Measurements from ENCODE around the gene ZNF608. TPM values are rescaled to one million over a fixed set of nuclear protein-coding genes. Genes with fewer than 3 reads are reported as not detected.

The ZNF608 gene
- total and polyA plus RNA-seq, 4 donors, result 1.4 to 7.6 (median 3.2) TPM

DNA sequence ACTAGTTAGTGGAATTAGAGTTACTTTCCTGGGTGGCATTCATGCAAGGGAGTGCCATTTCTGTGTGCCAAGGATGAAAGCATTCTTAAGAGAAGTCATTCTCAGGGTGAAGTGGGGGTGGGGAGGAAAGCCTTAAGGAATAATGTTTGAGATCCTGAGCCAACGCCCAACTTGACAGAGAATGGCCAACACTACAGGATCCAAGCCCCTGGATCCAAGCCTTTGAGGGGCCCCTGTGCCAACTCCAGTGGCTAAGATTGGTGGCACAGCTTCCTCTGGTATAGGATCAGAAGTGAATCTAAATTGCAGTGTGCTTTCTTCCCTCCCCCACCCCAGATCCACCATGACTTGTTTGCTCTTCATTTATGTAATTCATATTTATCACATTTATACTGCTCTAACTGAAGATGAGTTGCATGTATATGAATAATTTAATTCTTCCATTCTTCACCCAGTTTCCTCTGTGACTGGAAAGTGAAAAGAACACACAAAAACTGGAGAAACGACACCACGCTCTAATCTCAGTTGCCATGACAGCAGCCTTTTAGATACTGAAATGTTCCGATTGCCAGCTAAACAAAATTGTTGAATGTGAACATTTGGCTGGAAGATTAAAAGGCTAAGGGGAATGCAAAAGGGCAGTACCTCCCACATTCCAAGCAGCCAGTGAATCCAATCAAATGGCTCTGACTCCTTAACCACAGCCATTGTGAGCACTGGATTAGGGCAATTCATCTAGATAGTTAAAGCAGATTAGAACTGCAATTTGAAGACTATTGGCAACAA is 4.5 kb downstream of the ZNF608 start:
- no peaks in the 10 kb centered on the region for H3K27me3 ChIP-seq (ENCODE audit: control insufficient read depth in 4 of 4, insufficient read depth in 4 of 4, low read length in 3 of 4)
- 43% methylated on average over 4 of the region's 4 CpGs for WGBS
- no peak for DNase-seq (ENCODE audit: low spot score)
- H3K9me3 ChIP-seq (ENCODE audit: control insufficient read depth in 4 of 4, low read length in 3 of 4), result no peaks in the 10 kb centered on the region
- no peak overlapping the region for H3K9ac ChIP-seq (ENCODE audit: low read depth in 1 of 2, low read length in 2 of 2)
- no peaks in the 10 kb centered on the region for H3K36me3 ChIP-seq (ENCODE audit: control insufficient read depth in 4 of 4, insufficient read depth in 3 of 4, low read depth in 1 of 4, low read length in 3 of 4)
- H3K4me1 ChIP-seq (ENCODE audit: control insufficient read depth in 4 of 4, insufficient read depth in 4 of 4, low read length in 3 of 4), result peaks cover 2 to 40% (median 25%) of the 10 kb centered on the region in 4 donors
- TF ChIP-seq RXRA (IDR thresholded peaks at IDR 0.05), result peak in 1 of 2 donors; percentile 4
- TF ChIP-seq RAD21 (IDR thresholded peaks at IDR 0.05), result peak in 1 of 2 donors; percentile 45
- peak; percentile 89 for TF ChIP-seq NR2F2 (IDR thresholded peaks at IDR 0.05)
- peak; percentile 28 for TF ChIP-seq SP1 (IDR thresholded peaks at IDR 0.05)
- TF ChIP-seq JUND (IDR thresholded peaks at IDR 0.05), result no peak
- no peak for TF ChIP-seq EGR1 (IDR thresholded peaks at IDR 0.05; ENCODE audit: low read depth in 2 of 2)
- no peak for TF ChIP-seq GABPA (IDR thresholded peaks at IDR 0.05 in 1 of 2, conservative IDR thresholded peaks at IDR 0.05 in 1 of 2)
- peak overlapping the region in 1 of 2 donors; percentile 10 for H3K27ac ChIP-seq (ENCODE audit: low read depth in 1 of 2, low read length in 2 of 2)
- no peak overlapping the region for H3K4me3 ChIP-seq (ENCODE audit: low read depth in 1 of 3, low read length in 3 of 3)

- 81% methylated on average over 4 of the region's 4 CpGs for WGBS
- DNase-seq (ENCODE audit: low spot score), result no peak
These were observed 5.4 kb downstream of the ZNF608 start for GRCh38 chr5:124740991-124741583.

More at GRCh38 chr5:124740991-124741583, 5.4 kb downstream of the ZNF608 start:
- Histone ChIP-seq H3K4me3 (ENCODE audit: low read depth in 1 of 3, low read length in 3 of 3) (no peak overlapping the region), H3K9me3 (ENCODE audit: control insufficient read depth in 4 of 4, low read length in 3 of 4) (no peaks in the 10 kb centered on the region), H3K4me1 (ENCODE audit: control insufficient read depth in 4 of 4, insufficient read depth in 4 of 4, low read length in 3 of 4) (peaks cover 5 to 42% (median 25%) of the 10 kb centered on the region in 4 donors), H3K27me3 (ENCODE audit: control insufficient read depth in 4 of 4, insufficient read depth in 4 of 4, low read length in 3 of 4) (no peaks in the 10 kb centered on the region), H3K9ac (ENCODE audit: low read depth in 1 of 2, low read length in 2 of 2) (no peak overlapping the region), H3K27ac (ENCODE audit: low read depth in 1 of 2, low read length in 2 of 2) (no peak overlapping the region), H3K36me3 (ENCODE audit: control insufficient read depth in 4 of 4, insufficient read depth in 3 of 4, low read depth in 1 of 4, low read length in 3 of 4) (no peaks in the 10 kb centered on the region)
- TF ChIP-seq ATF3 (IDR thresholded peaks at IDR 0.05) (no peak), SP1 (IDR thresholded peaks at IDR 0.05) (no peak), EGR1 (IDR thresholded peaks at IDR 0.05; ENCODE audit: low read depth in 2 of 2) (no peak), HNF4G (IDR thresholded peaks at IDR 0.05) (no peak), JUND (IDR thresholded peaks at IDR 0.05) (no peak), YY1 (IDR thresholded peaks at IDR 0.05) (no peak), RAD21 (IDR thresholded peaks at IDR 0.05) (no peak), TAF1 (conservative IDR thresholded peaks at IDR 0.05) (no peak), FOXA1 (IDR thresholded peaks at IDR 0.05) (no peak), REST (IDR thresholded peaks at IDR 0.05) (no peak), HNF4A (conservative IDR thresholded peaks at IDR 0.05) (no peak), RXRA (IDR thresholded peaks at IDR 0.05) (no peak), NR2F2 (IDR thresholded peaks at IDR 0.05) (no peak), GABPA (IDR thresholded peaks at IDR 0.05 in 1 of 2, conservative IDR thresholded peaks at IDR 0.05 in 1 of 2) (no peak)
- TF ChIP-seq, protein P1, sequence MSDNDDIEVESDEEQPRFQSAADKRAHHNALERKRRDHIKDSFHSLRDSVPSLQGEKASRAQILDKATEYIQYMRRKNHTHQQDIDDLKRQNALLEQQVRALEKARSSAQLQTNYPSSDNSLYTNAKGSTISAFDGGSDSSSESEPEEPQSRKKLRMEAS (IDR thresholded peaks at IDR 0.05), result no peak
- TF ChIP-seq, protein P2, sequence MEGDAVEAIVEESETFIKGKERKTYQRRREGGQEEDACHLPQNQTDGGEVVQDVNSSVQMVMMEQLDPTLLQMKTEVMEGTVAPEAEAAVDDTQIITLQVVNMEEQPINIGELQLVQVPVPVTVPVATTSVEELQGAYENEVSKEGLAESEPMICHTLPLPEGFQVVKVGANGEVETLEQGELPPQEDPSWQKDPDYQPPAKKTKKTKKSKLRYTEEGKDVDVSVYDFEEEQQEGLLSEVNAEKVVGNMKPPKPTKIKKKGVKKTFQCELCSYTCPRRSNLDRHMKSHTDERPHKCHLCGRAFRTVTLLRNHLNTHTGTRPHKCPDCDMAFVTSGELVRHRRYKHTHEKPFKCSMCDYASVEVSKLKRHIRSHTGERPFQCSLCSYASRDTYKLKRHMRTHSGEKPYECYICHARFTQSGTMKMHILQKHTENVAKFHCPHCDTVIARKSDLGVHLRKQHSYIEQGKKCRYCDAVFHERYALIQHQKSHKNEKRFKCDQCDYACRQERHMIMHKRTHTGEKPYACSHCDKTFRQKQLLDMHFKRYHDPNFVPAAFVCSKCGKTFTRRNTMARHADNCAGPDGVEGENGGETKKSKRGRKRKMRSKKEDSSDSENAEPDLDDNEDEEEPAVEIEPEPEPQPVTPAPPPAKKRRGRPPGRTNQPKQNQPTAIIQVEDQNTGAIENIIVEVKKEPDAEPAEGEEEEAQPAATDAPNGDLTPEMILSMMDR (IDR thresholded peaks at IDR 0.05; ENCODE audit: low read depth, low read length, missing input control), result no peak
- TF ChIP-seq, protein P3, sequence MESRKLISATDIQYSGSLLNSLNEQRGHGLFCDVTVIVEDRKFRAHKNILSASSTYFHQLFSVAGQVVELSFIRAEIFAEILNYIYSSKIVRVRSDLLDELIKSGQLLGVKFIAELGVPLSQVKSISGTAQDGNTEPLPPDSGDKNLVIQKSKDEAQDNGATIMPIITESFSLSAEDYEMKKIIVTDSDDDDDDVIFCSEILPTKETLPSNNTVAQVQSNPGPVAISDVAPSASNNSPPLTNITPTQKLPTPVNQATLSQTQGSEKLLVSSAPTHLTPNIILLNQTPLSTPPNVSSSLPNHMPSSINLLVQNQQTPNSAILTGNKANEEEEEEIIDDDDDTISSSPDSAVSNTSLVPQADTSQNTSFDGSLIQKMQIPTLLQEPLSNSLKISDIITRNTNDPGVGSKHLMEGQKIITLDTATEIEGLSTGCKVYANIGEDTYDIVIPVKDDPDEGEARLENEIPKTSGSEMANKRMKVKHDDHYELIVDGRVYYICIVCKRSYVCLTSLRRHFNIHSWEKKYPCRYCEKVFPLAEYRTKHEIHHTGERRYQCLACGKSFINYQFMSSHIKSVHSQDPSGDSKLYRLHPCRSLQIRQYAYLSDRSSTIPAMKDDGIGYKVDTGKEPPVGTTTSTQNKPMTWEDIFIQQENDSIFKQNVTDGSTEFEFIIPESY (IDR thresholded peaks at IDR 0.05), result no peak

Measured in liver (tissue), 9 donors.